ENCODE data around the gene ANXA1.

Gene ANXA1

DNA sequence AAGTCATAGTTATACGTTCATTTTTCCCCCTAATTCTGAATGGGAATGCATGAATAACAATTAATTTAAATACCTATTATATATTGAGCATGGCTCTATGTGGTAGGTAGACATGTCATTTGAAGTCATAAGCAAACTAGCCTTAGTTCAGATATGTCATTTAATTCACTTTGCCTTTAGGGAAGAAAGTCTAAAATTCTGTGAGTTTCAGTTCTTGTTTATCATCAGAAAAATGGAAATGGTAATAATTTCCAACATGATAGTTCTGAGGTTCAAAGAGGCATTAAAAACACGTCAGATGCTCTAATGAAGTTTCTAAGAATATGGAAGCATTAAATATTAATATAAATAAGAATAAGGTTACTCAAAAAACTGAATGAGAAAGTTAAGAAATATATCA, 13.1 kb upstream of the ANXA1 start:
- no peak for DNase-seq

DNA sequence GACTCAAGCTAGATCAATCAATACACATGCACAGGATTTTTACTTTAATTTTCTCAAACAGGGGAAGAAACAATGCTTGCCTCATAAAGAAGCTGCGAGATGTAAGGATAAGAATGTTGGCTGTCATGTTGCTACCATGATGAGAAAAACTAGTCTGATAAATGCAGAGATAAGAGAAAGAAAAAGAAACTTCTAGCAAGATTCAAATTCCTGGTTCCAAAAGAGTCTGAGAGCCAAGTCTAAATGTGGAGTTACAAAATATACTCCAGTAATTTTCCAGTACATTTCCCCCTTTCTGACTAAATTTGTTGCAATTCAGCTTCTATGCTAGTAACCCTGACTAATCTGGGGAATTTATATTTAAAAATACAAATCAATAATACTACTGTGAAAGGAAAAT, 10.4 kb upstream of the ANXA1 start:
- DNase-seq: no peak

DNA sequence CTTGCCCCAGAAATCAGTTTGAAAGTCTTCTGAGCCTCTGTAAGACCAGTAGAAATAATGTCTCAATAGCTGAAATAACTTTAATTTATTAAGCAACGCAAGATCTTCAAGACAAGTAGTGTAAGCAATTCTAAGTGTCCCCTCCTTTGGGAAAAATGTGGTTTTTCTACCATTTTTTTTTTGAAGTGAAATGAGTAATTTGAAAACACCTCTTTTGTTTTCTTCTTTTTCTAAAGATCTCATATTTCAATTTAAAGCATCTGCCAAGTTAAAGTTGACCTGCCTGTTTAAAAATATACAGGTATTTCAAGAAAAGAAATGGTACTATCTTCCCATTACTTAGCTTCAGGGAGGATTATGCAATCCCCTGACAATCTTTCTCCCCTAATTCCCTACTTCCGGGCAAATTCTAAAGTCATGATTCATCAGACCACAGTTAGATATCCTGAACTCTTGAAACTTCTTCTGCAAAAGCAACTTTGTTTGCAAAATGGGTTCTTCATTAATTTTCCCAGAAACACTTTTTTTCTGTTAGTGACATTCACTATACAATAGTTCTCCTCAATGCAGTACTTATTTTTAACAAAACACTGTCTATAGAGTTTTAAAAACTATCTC, 7.8 kb upstream of the ANXA1 start:
- DNase-seq: no peak

DNA sequence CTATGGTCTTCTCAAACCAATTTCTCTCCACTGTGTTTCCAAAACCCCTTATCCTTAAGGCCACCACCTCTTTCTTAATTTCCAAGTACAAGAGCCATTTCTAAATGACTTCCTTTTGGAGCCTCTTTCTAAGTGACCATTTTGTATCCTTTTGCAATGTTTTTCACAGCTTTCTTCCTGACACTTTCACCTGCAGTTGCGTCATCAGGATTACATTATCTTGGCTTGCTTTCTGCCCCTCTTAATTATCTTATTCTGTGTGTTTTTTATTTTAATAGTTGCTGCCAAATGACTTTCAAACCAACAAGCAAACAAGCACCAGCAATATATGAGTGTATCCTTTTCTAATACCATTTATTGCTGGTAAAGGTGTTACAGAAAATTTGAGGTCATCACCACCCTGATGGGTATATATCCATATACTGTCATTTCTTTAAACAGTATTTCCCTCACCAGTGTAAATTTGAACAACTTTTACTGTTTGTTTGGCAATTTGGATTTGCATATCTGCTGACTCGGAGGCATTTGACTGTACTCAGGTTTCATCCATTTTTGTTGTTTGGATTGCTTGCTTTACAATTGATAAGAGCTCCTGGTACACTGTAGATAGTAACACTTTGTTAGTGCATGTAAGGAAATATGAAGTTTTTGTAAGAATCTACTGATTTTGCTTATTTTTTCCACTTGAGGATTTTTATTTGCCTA, 5.4 kb upstream of the ANXA1 start:
- DNase-seq: no peak

DNA sequence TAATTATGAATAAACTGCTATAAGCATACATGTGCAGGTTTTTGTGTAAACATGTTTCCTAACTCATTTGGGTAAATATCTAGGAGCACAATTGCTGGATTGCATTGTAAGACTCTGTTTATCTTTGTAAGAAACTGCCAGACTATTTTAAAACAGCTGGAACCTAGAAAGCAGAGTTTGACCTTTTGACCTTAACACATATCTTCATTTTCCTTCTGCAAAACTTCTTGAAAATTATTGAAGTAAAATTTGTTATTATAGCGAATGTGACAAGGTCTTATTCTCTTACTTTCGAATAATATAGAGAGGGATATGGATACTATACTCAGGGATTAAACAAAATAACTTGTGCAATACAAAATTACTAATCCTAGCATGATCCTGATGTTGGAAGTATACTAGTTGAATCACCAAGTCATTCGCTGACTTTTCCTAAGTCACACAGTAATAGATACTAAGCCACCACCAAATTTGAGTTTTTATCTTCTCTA, 3.2 kb upstream of the ANXA1 start:
- DNase-seq: no peak

DNA sequence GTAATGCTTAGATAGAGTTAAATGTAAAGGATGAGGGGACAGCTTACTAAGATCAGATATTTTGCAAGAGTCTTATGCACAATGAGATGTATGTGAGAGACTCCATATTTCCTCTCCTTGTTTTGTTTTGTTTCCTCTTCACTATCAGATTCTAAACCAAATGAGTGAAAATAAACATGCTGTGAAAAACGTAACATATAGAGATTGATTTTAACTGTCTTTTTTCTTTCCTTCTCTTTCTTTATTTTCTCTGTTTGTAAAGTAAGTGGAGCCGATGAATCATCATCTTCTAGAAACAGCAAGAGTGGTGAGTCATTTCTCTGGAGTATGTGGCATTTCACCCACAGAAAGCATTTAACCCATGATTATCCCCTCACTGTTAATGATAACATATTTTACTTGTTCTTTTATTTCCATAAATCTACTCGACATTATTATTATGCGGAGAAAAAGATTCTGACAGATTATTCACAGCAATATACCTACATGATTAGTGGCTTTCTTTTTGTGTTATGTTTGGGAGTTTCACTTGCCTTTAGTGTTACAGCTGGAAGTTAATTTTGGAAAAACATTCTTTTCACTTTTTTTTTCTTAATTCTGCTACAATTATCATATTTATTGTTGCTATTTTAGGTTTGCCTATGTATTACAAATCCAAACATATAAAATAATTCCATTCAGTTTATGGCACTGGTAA, 2.1 kb upstream of the ANXA1 start:
- no peak for DNase-seq

DNA sequence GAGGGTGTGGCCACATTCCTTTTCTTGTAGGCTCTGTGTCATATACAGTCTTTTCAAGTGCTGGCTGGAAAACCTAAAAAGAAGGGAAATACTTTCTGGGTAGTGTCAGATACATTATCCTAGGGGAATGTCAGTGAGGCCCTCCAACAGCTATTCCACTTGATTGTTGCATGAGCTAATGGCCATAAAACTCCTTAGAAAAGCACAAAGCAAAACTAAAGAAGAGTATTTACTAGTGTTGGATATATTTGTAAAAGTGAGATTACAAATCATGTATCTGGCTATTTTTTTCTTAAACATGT, 829 bp downstream of the ANXA1 start:
- DNase-seq: no peak

DNA sequence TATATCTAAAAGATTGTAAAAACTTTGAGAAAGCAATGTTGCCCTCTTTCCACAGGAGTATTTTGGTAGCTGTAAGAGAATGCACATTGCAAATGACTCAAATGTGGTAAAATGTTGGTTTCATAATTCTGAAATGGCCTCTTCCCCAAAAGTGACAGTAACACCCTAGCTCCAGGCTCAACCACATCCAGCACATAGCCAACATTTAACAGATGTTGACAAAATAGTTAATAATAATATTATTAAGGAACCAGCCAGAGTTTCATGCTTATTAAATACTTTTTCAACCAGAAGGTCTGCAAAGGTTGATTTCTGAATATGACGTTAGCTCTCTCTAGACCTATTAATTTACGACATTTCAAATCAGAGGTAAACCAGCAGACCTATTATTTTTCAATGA, 1.3 kb downstream of the ANXA1 start:
- no peak for DNase-seq

DNA sequence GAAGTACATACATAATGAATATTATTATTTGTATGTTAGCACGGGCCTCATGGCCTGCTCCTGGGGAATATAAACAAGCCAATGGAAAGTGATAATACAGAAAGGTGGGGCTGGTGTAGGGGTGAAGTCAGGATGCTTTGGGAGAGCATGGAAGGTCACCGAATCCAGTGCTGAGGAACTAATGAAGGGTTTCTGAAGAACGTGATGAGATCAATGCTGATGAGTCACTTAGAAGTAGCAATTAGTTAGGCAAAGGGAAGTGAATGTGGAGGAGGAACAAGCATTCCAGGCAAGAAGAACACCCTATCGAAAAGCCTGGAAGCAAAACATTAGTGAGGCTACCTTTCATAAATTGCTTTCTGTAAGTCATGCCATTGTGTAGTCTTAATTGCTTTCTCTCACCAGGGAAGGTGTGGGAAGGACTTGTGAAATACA, 2.1 kb downstream of the ANXA1 start:
- DNase-seq: no peak

DNA sequence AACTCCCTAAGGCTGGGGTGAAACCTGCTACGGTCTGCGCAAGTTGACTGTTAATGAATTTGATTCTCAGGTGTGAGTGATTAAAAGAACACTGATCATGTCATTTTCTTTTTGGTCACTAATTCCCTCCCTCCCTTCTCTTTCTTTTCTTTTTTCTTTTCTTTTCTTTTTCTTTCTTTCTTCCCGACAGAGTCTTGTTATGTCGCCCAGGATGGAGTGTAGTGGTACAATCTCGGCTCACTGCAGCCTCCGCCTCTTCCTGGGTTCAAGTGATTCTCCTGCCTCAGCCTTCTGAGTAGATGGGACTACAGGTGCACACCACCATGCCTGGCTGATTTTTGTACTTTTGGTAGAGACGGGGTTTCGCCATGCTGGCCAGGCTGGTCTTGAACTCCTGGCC, 2.6 kb downstream of the ANXA1 start:
- no peak for DNase-seq

DNA sequence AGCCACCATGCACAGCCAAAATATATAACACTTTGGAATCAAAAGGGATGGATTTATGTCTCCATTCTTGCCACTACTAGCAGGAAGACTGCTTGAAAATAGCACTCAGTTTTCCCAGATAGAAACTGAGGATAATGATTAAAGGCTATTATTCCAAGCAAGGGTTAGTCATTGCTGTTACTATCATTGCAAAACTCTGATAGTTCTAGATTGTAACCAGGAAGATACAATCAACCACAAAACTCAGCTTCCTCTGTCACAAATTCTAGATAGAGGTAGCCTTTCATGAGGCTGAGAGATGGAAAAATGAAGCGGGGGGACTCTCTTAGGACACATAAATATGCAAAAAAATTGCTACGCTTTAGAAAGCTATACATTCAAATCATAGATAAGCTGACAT, 3.1 kb downstream of the ANXA1 start:
- DNase-seq: no peak

DNA sequence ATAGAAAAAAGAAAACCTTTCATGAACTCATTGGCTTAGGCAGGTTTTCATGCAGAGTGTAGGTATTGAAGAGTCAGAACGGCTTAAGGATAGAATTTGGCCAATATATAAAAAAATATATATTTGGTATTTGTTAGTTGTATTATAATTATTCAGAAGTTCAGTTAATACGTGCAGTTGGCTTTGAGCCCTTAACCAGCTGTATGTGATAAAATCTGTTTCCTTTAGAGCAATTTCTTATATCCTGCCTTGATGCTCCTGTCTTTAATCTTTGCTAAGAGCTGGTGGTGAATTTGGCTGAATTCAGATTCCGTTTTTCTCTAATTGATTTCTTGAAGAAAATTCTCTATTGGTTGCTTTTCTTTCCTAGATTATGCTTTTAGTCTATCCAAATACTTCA, 3.7 kb downstream of the ANXA1 start:
- DNase-seq: no peak

DNA sequence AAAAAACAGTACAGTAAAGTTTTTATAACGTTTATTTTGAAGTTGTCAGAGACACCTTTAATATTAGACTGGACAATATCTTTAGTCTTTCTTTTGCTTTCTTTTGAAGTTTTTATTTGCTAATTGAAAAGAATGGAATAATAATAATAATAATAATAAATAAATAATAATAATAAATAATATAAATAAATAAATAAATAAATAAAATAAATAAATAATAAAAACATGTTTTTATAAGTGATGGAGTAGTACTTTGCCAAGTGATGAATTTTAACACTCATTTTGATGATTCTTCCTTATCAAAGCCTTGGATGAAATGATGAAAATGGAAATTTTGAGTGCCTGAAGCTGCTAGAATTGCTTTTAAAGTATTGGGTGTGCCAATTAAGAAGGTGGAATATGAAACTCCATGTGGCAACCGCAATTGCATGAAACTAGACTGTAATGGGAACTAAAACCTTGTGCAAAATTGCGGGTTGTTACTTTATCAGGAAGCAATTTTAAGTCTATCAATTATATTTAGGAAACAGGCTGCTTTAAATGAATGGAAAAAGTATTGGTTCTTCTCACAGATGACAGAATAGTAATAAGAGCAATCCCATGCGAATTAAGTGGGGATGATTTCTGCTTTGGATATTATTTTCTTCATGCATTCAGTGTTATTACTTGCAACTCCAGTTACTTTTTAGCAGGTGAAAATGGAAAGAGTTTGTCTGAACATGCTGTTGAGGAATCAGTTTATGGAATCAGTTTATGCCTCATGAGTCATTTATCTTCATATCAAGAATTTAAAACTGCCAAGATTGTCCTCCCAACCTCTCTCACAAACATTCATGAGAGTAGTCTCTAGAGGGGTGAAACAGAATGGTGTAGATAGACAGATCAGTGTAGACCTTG, 4.6 kb downstream of the ANXA1 start:
- DNase-seq: no peak

DNA sequence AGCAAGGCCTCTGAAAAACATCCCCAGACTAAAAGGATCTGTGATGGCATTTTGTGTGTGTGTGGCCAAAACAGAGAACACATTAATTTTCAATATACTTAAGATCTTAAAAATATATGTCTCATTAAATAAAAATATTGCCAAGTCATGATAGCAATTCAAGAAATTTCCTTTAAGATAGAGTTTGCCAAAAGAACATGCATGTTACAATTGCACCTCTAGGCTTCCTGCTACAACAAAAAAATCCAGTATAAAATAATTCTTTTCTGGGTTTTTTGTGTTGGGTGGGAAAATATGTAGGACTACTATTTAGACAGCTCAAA, 5.2 kb downstream of the ANXA1 start:
- no peak for DNase-seq

DNA sequence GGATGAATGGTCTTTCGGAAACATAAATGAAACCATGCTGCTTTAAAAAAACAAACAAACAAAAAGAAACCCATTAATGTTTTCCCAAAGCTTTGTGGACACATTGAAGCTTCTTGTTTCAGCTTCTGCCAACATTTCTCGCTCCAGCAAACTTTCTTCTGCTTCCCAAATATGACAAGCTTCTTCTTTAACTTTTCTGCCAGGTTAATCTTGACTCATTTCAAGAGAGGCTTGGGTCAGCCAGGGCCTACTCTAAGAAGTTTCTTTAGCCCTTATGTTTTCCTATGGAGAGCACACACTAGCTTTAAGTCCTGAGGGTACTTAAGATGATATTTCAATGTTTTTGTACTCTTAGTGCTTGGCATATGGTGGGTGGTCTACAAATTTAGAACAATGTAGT, 6.1 kb downstream of the ANXA1 start:
- no peak for DNase-seq

DNA sequence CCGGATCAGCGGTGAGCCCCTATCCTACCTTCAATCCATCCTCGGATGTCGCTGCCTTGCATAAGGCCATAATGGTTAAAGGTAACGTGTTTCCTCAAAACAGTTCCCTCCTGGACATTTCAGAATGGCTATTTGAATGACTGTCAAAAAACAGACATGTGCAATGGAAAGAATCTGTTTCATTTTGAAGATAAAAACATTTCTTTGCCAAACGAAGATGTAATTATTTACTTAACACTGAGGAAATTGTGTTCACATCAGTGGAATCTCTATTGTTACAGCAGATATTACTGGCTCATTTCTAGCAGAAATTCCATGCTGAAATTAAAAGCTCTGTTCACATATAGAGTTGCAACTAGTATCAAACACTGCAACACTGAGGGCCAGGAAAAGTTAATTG, 7.1 kb downstream of the ANXA1 start:
- no peak for DNase-seq

DNA sequence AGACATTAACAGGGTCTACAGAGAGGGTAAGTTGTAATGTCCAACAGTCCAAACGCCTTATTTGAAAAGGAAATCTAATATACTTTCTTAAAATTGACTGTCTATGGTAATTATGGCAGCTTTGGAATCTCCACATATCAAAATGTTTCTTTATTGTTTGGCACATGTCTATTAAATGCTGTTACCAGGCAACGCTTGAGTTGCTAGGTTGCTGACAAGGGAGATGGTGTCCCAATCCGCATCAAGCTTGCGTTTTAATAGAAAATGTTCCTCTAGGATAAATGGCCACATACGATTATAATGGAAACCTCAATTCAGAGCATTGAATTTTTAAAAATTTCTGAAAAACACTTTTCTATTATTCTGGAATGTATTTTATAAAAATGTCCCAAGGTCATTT, 9.2 kb downstream of the ANXA1 start:
- no peak for DNase-seq

DNA sequence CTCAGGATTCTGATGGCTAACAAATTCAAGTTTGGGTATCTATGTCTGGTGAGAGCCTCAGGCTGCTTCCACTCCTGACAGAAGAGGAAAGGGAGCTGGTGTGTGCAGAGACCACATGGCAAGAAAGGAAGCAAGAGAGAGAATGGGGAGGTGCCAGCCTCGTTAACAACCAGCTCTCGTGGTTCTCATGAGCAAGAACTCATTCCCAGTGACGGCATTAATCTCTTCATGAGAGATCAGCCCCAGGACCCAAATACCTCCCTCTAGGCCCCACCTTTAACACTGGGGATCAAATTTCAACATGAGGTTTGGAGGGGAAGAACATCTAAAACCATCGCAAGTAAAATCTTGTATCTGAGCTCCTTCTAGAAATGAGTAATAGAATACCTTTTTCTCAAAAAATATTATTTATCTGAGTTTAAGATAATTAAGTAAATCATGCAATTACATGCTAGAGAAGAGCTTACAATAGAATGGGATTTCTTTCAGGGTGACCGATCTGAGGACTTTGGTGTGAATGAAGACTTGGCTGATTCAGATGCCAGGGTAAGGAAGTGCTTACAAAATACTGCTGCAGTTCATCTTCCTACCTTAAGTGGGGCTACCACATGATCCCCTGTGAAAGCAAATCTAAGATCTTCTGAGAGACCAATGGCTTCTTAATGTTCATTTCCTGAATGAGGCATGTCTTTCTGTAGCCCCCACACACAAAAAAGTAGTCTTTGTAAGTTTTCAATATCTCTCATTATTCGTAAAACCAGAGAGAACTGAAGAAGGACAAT, 11.5 kb downstream of the ANXA1 start:
- peak; percentile 15 for DNase-seq

DNA sequence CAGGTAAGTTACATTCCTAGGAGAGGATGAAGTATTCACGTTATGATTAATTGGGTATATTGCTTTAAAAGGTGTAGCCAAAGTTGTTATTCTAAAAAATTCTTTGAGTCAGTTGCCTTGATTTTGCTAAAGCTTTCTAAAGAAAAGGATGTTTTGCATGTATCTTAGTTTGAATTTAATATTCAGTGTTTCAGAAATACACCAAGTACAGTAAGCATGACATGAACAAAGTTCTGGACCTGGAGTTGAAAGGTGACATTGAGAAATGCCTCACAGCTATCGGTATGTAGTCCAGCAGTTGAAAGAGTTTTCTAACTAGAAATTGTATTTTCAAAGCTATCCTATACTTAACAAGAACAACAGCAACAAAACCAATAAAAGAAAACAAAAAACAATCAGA, 14.2 kb downstream of the ANXA1 start:
- no peak for DNase-seq

DNA sequence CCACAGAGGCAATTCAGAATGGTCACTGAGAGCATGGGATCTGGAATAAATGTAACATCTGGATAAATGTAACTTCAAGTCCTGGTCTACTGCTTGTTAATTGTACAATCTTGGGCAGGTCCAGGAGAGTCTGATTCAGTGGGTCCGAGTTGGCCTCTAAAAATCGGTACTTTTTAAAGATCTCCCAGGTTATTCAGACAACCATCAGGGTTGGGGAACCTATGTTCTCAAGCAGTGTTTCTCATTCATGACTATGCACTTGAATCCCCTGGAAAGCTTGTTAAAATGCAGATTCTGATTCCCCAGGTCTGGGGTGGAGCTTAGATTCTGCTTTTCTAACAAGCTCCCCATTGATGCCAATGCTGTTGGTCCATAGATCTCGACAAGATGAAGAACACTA, 14.8 kb downstream of the ANXA1 start:
- no peak for DNase-seq

DNA sequence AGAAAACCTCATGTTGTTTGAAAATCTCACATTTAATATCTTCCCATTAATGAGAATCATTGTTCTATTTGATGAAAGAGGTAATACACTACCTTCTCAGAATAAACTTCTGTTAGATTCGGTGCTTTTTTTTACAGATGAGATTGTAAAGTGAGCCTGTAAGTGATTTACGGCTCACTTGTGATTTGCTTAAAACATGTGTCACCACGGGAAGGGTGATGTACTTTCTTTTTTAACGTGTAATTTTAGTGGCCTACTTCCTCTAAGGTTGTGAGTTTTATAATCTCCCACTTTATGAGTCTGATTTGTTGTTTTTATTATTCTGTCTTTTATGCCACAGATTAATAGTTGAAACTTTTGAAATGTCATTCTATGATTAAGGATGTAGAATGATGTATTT, 15.9 kb downstream of the ANXA1 start:
- no peak for DNase-seq

DNA sequence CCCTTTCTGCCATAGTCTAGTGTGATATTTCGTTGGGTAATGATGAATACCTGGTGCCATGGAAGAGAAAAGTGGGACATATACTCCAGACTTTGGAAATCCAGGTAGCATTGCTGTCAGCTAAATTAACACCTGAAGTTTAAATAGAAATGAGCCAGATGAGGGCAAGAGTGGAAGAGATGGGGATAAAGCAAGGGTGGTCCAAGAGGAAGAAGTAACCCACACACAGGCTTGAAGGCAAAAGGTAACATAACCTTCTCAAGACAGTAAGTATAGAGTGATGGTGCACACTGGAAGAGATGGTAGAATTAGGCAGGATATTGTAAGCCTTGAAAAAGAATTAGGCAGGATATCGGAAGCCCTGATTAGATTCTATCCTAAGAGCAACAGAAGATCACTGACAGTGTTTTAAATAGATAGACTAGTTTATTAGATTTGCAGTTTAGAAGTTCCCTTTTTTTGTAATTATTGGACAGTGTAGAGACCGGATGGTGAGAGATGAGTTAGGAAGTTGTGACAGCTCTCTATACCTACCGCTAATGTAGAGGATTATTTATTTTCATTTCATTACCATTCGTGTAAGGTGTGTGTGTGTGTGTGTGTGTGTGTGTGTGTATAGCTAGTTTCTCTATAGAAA, 16.8 kb downstream of the ANXA1 start:
- no peak for DNase-seq

Data from NCI-H82 (cell line).